GM12874 (cell line): ENCODE data around the gene HEBP2.
A peak's percentile ranks its signal among the peaks of the same experiment; 100 is the strongest.

Experiments used
- TF ChIP-seq, protein P1 (sequence below): IDR thresholded peaks from 2 replicates; pipeline ENCODE4 v1.5.1; 2011; ENCODE audit warnings: low read depth, mild to moderate bottlenecking, control low read depth, low read length, moderate library complexity; ENCODE audit not compliant: insufficient read depth

HEBP2 gene, protein sequence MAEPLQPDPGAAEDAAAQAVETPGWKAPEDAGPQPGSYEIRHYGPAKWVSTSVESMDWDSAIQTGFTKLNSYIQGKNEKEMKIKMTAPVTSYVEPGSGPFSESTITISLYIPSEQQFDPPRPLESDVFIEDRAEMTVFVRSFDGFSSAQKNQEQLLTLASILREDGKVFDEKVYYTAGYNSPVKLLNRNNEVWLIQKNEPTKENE

DNA sequence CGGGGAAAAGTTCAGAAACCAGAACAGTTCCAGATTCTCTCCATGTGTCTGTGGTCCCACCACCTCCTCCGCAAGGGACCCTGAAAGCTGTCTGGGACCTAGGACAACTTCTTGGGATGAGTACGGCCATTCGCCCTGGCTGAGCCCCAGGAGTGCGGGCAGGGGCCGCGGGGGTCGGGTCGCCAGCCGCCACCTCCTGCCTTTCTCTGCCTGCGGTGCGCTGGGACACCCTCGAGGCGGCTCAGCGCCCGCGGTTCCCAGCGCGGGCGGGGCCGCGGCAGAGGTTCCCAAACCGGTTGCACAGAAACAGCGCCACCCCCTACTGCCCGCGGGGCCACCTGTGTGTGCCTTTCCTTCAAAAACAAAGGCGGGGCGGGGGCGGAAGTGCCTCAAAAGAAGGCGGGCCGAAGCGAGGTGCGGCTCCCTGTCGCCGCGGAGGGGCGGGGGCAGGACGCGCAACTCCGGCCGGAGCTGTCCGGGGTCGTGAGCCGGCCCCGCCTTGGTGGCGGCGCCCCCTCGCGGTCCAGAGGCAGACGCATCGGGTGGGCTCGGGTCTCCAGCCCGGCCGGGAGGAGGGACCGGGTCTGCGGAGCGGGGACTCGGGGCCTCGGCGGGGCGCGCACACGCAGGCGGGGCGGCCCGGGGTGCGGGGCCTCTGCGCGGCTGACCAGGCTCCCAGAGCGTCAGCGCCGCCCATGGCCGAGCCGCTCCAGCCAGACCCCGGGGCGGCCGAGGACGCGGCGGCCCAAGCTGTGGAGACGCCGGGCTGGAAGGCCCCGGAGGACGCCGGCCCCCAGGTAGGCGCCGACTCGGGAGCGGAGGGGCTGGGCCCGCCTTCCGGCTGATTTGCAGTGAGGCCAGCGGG, at the start of gene HEBP2:
Gene HEBP2 (plus strand): TSS at position 423 of the 865 bp plus-strand sequence. CDS start 273 bp downstream, at position 696.
- TF ChIP-seq, protein P1, sequence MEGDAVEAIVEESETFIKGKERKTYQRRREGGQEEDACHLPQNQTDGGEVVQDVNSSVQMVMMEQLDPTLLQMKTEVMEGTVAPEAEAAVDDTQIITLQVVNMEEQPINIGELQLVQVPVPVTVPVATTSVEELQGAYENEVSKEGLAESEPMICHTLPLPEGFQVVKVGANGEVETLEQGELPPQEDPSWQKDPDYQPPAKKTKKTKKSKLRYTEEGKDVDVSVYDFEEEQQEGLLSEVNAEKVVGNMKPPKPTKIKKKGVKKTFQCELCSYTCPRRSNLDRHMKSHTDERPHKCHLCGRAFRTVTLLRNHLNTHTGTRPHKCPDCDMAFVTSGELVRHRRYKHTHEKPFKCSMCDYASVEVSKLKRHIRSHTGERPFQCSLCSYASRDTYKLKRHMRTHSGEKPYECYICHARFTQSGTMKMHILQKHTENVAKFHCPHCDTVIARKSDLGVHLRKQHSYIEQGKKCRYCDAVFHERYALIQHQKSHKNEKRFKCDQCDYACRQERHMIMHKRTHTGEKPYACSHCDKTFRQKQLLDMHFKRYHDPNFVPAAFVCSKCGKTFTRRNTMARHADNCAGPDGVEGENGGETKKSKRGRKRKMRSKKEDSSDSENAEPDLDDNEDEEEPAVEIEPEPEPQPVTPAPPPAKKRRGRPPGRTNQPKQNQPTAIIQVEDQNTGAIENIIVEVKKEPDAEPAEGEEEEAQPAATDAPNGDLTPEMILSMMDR, result peak; percentile 62

DNA sequence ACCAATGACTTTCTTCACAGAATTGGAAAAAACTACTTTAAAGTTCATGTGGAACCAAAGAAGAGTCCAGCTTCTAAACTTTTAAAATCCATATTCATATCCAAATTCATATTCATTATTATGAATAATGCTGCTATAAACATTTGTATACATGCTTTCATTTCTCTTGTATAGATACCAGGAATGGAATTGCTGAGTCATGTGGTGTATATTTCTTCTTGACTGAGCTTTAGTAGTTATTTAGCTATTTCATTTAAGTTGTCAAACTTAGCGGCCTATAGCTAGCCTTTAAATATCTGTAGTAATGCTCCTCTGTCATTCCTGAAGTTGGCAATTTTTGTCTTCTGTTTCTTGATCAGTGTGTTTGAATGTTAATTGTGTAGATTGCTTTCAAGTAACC, 46.1 kb upstream of the HEBP2 start:
- TF ChIP-seq, protein P1, result no peak

DNA sequence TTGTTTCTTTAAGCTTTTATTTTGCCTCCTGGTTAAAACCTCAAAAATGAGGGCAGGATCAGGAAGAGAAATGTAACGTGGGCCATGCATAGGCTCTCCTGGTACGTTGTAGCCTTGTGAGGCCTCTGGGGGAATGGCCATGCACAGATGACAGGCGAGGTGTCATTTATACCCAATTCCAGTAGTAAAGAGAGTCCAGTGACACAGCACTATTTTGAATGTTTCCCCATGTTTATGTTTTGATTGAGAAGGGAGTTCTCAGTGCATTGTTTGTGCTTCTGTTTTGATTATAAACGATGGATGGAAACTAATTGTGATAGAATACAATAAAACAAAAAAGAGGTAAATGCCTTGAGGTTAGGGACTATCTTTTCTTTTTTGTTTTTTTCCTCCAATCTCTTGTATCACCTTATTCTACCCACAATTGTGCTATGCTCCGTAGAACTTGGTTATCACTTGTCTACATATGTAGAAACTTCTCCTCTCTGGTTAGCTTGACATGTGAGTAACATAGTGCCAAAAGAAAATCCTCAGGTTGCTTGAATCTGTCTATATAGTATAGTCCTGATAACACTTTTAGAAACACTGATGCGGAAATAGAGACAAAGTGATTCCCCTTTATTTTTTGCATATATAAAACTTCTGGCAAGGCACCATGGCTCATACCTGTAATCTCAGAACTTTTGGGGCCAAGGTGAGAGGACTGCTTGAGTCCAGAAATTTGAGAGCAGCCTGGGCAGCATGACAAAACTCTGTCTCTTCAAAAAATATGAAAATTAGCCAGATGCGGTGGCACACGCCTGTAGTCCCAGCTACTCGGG, 33.2 kb upstream of the HEBP2 start:
- TF ChIP-seq, protein P1, result no peak

DNA sequence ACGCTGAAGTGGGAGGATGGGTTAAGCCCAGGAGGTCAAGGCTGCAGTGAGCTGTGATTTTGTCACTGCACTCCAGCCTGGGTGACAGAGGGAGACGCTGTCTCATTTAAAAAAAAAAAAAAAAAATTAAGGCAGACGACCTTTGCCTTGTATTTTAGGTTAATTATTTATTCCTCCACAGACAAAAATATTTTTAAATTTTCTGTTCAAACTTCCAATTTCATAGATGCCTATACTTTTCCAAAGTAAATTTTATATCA, 32.6 kb upstream of the HEBP2 start:
- TF ChIP-seq, protein P1, result no peak

DNA sequence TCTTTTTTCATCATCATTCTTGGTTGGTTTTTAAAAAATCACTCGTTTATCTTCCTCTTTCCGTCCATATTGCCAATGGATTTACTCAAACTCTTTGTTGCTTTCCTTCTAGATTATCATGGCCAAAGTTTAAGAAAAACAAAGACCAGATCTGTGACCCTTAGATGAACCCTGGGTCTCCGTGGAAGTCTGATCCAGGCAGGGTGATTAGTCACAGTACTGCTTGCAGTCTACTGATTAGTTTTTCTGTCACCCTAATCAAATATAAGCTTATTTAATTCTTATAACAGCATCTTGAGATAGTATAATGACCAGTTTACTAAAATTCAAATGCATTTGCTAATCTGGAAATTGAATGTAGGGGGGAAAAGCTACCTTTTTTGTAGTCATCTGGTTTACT, 32.3 kb upstream of the HEBP2 start:
- TF ChIP-seq, protein P1, result no peak

DNA sequence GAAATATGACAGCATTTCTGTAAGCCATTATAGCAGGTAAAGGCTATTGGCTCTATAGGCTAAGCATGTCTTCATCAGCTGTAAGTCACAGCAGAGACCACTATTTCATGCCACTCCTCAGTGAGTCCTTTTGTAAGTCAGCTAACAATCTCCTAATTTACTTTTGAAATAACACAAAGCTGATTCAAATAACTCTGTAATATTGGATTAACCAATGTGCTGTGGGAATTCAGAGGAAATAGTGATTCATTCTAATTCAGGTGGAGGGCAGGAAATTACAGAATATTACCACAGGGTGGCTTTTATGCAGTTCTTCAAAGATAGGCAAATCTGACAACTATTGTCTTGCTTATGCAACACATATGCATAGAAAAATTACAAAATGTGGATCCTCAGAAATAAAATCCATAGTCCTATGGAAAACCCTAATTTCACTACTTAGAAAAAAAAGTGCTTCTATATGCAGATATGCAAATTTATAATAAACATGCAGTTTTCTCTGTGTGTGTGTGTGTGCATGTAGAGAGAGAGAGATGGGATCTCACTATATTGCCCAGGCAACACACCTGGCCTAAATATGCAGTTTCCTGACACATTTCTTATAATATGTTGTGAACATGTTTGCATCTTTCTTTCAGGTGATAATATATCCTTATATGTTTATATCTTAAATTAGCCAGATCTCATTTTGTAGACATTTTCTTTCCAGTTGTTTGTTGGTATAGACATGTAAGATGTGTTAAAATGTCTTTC, 31.1 kb upstream of the HEBP2 start:
- TF ChIP-seq, protein P1, result no peak

DNA sequence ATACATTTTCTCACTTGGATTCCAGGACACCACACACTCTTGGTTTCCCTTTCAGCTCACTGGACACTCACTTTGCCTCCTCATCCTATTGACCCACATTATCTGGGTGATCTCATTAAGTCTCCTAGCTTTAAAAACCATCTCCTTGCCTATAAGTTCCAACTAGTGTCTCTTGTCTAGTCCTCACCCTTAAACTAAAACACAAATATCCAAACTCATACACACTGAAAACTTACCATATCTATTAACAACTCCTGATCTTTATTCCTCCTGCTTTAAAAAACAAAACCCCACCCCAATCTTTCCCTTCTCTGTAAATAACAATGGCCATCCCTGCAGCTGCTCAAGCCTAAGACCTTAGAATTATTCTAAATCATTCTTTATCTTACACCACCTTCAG, 29.8 kb upstream of the HEBP2 start:
- TF ChIP-seq, protein P1, result no peak
